ENCODE results near the gene RPL7A. TPM values are rescaled to one million over a fixed set of nuclear protein-coding genes. Genes with fewer than 3 reads are reported as not detected.
"Not testable (repeated sequence)": the region's sequence is repeated elsewhere in the genome, so short reads cannot be mapped to it uniquely, and the experiment has no call there.

Gene RPL7A
- total RNA-seq, 2 experiments from 2014 or later: 3,102 to 3,168 TPM

DNA sequence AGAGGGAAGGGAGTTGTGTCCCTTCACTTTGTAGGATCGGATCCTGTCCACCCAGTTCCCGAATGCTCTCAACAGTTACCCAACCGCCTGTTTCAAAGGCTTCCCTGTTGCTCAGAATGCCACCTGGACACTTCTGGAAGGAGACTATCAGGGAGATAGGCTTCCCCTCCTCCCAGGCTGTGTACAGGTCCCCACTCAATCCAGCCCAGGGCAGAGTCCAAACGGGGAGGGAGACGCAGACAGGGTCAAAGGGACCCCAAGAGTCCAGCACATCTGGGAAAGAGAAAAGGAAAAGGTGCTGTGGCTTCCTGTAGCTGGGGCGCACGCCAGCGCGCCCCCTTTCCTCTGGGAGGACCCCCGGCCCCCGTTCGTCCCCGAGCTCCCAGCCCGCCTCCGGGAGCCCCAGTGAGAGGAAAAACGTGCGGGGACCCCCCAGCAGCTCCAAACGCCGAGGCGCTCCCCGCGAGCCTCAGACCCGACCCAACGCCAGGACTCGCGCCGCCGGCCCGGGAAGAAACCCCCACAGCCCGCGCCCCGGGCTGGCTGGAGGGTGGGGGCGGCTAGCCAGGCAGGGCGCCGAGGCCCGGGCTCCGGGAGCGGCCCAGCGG, 27.2 kb downstream of the RPL7A start:
- CTCF ChIA-PET: interaction anchor here (0.6 to 2.2 kb wide), 7 partner anchors 18 to 227 kb away, joined by 3 to 10 read pairs (median 4); no protein-coding TSS in a partner anchor

GRCh38 chr9:133375724-133376654, 28.0 kb downstream of the RPL7A start, which contains the start of the genes STKLD1 and SURF4:
Gene STKLD1, plus strand, starts transcription at chr9:133376366. Its CDS starts 108 bp downstream, at chr9:133376474.
Gene SURF4, minus strand, starts transcription at chr9:133376060. Its CDS starts 91 bp downstream, at chr9:133375969.
- ChIA-PET CTCF (interaction anchor here (0.8 to 2.2 kb wide), 6 partner anchors 18 to 190 kb away, joined by 3 to 10 read pairs (median 5); no protein-coding TSS in a partner anchor), POLR2A (interaction anchor here (1.1 to 10.0 kb wide), 5 partner anchors 16 to 250 kb away, joined by 4 to 172 read pairs (median 7); partner anchors contain the start of genes ADAMTS13, MED22 and RPL7A)

More for the DNA sequence above, 27.2 kb downstream of the RPL7A start:
- POLR2A ChIA-PET: interaction anchor here (0.8 to 10.0 kb wide), 6 partner anchors 15 to 250 kb away, joined by 4 to 172 read pairs (median 9); partner anchors contain the start of genes ADAMTS13, MED22, RPL7A and SURF1

DNA sequence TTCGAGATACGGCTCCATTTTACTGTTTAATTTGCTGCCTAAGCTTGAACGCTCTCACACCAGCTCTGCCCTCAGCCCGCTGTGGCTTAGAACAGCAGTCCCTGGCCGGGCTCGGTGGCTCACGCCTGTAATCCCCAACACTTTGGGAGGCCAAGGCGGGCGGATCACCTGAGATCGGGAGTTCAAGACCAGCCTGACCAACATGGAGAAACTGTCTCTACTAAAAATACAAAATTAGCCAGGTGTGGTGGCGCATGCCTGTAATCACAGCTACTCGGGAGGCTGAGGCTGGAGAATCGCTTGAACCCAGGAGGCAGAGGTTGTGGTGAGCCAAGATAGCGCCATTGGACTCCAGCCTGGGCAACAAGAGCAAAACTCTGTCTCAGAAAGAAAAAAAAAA, 29.3 kb downstream of the RPL7A start:
- ChIA-PET POLR2A (interaction anchor here (1.3 to 10.0 kb wide), 2 partner anchors 23 to 28 kb away, joined by 5 to 172 read pairs; partner anchors contain the start of genes MED22 and RPL7A), CTCF (interaction anchor here (0.8 to 1.1 kb wide), 3 partner anchors 27 to 191 kb away, joined by 3 read pairs; no protein-coding TSS in a partner anchor)

DNA sequence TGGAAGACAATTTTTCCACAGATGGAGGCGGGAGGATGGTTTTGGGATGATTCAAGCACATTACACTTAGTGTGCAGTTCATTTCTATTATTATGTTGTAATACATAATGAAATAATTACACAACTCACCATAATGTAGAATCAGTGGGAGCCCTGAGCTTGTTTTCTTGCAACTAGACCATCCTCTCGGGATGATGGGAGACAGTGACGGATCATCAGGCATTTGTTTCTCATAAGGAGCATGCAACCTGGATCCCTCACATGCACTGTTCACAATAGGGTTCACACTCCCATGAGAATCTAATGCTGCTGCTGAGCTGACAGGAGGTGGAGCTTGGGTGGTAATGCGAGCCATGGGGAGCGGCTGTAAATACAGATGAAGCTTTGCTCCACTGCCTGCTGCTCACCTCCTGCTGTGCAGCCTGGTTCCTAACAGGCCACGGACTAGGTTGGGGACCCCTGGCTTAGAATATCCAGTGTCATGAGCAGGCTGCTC, 29.8 kb downstream of the RPL7A start:
- ChIA-PET CTCF (no interaction called here), POLR2A (no interaction called here)

- ChIA-PET POLR2A (interaction anchor here (0.5 kb wide), 1 partner anchor 315 kb away, joined by 3 read pairs; no protein-coding TSS in a partner anchor), CTCF (interaction anchor here (1.0 kb wide), 1 partner anchor 100 kb away, joined by 3 read pairs; the partner anchor contains the start of gene SLC2A6)
Observed at GRCh38 chr9:133378408-133378962, 30.5 kb downstream of the RPL7A start.

- CTCF ChIA-PET: interaction anchor here (1.0 kb wide), 1 partner anchor 99 kb away, joined by 3 read pairs; the partner anchor contains the start of gene SLC2A6
- POLR2A ChIA-PET: interaction anchor here (0.5 kb wide), 1 partner anchor 316 kb away, joined by 3 read pairs; no protein-coding TSS in a partner anchor
Observed at GRCh38 chr9:133379153-133380086, 31.4 kb downstream of the RPL7A start.

DNA sequence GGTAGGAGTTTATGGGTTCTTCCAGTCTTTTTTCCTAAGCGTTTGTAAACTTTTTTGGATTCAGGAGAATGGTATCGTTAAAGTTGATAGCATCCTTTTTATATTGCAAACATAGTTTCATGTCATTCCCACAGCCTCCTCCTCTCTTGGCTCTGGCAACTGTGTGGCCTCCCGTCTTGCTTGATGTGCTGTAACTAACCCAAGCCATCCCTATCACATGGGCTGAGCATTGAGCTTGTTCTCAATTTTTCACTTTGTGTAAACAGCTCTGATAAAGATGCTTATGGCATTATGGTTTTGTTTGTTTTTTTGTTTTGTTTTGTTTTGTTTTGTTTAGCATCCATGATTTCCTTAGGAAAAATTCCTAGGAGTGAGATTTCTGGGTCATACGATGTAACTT, 32.7 kb downstream of the RPL7A start:
- POLR2A ChIA-PET: interaction anchor here (0.6 to 0.7 kb wide), 2 partner anchors 652 to 929 kb away, joined by 5 to 7 read pairs; no protein-coding TSS in a partner anchor

DNA sequence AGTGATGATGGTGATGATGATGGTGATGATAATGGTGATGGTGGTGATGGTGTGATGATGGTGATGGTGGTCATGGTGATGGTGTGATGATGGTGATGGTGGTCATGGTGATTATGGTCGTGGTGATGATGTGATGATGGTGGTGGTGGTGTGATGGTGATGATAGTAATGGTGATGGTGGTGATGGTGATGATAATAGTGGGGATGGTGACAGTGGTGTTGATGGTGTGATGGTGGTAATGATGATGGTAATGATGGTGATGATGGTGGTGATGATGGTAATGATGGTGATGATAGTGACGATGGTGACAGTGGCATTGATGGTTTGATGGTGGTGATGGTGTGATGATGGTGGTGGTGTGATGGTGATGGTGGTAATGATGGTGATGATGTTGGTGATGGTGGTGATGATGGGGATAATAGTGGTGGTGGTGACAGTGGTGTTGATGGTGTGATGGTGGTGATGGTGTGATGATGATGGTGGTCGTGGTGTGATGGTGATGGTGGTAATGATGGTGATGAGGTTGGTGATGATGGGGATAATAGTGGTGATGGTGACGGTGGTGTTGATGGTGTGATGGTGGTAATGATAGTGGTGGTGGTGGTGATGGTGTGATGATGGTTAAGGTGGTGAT, 34.6 kb downstream of the RPL7A start:
- CTCF ChIA-PET: no interaction called here
- POLR2A ChIA-PET: no interaction called here

More for the DNA sequence above, 32.7 kb downstream of the RPL7A start:
- CTCF ChIA-PET: no interaction called here

GRCh38 chr9:133383438-133383837, 35.4 kb downstream of the RPL7A start:
- CTCF ChIA-PET: no interaction called here
- POLR2A ChIA-PET: no interaction called here

DNA sequence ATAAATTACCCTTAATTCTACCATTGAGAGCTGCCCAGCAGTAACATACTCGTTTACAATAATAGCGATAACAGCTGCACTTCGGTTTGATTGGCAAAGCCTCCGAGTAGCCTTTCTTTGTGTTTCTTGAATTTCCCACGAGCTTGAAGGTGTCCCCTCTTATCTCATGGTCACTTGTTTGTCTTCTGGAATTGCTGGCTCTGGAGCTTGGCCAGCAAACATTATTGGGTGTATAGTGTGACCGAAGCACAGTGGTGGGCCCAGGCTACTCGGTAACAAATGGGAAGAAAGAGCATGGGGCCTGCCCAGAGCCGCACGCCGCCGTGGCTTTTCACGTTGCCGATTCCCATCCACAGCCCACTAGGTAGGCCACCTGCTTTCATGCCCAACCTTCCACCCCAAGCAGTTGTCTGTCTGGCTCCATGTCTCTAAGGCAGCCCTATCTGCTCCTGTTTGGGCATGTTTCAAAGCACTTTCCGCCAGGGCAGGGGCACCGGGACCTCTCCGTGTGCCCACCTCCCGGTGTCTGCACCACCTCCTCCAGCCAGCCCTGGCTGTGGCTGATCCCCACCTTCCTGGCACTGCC, 36.8 kb downstream of the RPL7A start:
- POLR2A ChIA-PET: no interaction called here
- CTCF ChIA-PET: no interaction called here

DNA sequence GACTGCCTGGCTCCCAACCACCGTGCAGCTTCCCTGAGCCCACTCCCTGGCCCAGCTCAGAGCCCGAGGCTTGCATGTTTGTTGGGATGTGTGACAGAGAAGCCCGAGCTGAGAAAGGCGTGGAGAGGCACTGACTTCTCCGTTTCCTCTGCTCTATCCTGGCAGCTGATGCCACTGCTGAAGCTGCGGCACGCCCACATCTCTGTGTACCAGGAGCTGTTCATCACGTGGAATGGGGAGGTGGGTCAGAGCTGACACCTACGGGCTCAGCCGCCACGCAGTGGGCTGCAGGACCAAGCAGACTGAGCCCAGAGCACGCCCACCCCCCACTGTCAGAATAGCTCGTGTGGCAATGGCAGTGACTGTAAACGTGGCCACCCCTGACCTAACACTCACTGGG, 37.4 kb downstream of the RPL7A start:
- POLR2A ChIA-PET: interaction anchor here (0.6 kb wide), 1 partner anchor 34 kb away, joined by 3 read pairs; no protein-coding TSS in a partner anchor
- CTCF ChIA-PET: no interaction called here

DNA sequence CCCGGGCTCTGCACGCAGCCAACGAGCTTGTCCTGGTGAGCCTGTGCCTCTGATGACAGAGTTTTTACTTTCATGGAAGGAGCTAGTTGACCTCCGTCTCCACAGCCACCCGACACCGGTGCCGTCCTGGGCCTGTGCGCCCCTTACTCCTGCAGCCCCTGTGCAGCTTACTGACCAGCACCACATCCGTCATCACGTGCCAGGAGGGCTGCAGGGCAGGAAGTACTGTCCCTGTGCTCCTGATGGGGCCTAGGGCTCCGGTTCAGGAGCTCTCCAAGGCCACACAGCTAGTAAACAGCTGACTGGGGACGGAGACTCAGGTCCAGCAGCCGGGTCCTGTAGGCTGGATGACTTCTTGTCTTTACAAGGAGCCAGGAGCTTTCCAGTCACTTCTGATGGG, 38.3 kb downstream of the RPL7A start:
- ChIA-PET POLR2A (no interaction called here), CTCF (no interaction called here)

DNA sequence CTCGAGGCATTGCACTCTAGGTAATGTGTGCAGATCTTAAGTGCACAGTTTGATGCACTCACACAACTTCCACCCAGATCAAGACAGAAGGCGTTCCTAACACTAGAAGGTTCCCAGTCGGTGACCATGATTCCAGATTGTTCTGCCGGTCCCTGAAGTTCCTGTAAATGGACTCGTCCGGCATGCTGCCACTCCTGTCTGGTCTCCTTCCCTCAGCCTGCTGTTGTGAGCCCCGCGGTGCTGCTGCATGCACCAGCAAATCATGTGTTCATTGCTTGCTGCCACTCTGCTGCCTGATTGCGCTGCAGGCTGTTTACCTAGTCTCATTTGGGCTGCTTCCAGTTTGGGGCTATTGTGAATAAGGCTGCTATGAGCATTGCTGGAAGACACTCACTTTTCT, 39.7 kb downstream of the RPL7A start:
- ChIA-PET POLR2A (no interaction called here), CTCF (no interaction called here)

- POLR2A ChIA-PET: no interaction called here
- CTCF ChIA-PET: no interaction called here
Observed at GRCh38 chr9:133389025-133389557, 41.1 kb downstream of the RPL7A start.

GRCh38 chr9:133389562-133389961, 41.5 kb downstream of the RPL7A start:
- ChIA-PET CTCF (no interaction called here), POLR2A (no interaction called here)

- CTCF ChIA-PET: no interaction called here
- POLR2A ChIA-PET: no interaction called here
Observed at GRCh38 chr9:133390713-133391112, 42.7 kb downstream of the RPL7A start.

GRCh38 chr9:133391449-133391848, 43.4 kb downstream of the RPL7A start:
- POLR2A ChIA-PET, CTCF ChIA-PET: not testable (repeated sequence)
